ENCODE measurements around the gene HSF2.

- TF ChIP-seq POLR2AphosphoS5 (IDR thresholded peaks at IDR 0.05; ENCODE audit: low read depth, low read length) (no peak), TAF1 (IDR thresholded peaks at IDR 0.05; ENCODE audit: borderline replicate concordance, insufficient read depth, low read length) (no peak), SIN3A (IDR thresholded peaks at IDR 0.05; ENCODE audit: borderline replicate concordance, insufficient read depth, low read length) (no peak)
- TF ChIP-seq, protein P1, sequence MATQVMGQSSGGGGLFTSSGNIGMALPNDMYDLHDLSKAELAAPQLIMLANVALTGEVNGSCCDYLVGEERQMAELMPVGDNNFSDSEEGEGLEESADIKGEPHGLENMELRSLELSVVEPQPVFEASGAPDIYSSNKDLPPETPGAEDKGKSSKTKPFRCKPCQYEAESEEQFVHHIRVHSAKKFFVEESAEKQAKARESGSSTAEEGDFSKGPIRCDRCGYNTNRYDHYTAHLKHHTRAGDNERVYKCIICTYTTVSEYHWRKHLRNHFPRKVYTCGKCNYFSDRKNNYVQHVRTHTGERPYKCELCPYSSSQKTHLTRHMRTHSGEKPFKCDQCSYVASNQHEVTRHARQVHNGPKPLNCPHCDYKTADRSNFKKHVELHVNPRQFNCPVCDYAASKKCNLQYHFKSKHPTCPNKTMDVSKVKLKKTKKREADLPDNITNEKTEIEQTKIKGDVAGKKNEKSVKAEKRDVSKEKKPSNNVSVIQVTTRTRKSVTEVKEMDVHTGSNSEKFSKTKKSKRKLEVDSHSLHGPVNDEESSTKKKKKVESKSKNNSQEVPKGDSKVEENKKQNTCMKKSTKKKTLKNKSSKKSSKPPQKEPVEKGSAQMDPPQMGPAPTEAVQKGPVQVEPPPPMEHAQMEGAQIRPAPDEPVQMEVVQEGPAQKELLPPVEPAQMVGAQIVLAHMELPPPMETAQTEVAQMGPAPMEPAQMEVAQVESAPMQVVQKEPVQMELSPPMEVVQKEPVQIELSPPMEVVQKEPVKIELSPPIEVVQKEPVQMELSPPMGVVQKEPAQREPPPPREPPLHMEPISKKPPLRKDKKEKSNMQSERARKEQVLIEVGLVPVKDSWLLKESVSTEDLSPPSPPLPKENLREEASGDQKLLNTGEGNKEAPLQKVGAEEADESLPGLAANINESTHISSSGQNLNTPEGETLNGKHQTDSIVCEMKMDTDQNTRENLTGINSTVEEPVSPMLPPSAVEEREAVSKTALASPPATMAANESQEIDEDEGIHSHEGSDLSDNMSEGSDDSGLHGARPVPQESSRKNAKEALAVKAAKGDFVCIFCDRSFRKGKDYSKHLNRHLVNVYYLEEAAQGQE (IDR thresholded peaks at IDR 0.05; ENCODE audit: insufficient read depth in 1 of 2, low read depth in 2 of 2, low read length in 2 of 2), result no peak
These were observed 33.6 kb upstream of the HSF2 start for GRCh38 chr6:122365775-122366403.
